Hindlimb muscle (tissue), 1 donor: ENCODE results near the gene MRPL40. TPM values are rescaled to one million over a fixed set of nuclear protein-coding genes. Genes with fewer than 3 reads are reported as not detected.

Source experiments
- DNase-seq: peaks from one replicate; pipeline ENCODE4 v3.0.0-alpha.2; 2013
- polyA plus RNA-seq: library from polyadenylated mRNA; unstranded; fragments of 120-200 nt; gene quantifications from one replicate; pipeline ENCODE4 v1.2.1, GENCODE V29; 2013; ENCODE audit not compliant: insufficient read length

MRPL40 gene
- polyA plus RNA-seq, 1 donor, result 31.4 TPM

- DNase-seq, result no peak
Observed at GRCh38 chr22:19463491-19464469, 31.4 kb downstream of the MRPL40 start.

- DNase-seq, result no peak
Observed at GRCh38 chr22:19464546-19464945, 32.2 kb downstream of the MRPL40 start.

- DNase-seq, result no peak
Observed at GRCh38 chr22:19464975-19465374, 32.6 kb downstream of the MRPL40 start.

GRCh38 chr22:19466126-19466716, 33.9 kb downstream of the MRPL40 start:
- DNase-seq, result no peak

GRCh38 chr22:19466848-19467752, 34.8 kb downstream of the MRPL40 start:
- DNase-seq, result no peak

- no peak for DNase-seq
Observed at GRCh38 chr22:19467912-19468311, 35.6 kb downstream of the MRPL40 start.

GRCh38 chr22:19469421-19469820, 37.1 kb downstream of the MRPL40 start:
- DNase-seq, result no peak

GRCh38 chr22:19470010-19470409, 37.7 kb downstream of the MRPL40 start:
- DNase-seq, result no peak

- DNase-seq, result no peak
Observed at GRCh38 chr22:19471572-19471971, 39.2 kb downstream of the MRPL40 start.

- no peak for DNase-seq
Observed at GRCh38 chr22:19472233-19472632, 39.9 kb downstream of the MRPL40 start.

GRCh38 chr22:19473578-19473977, 41.2 kb downstream of the MRPL40 start:
- DNase-seq, result no peak

GRCh38 chr22:19476023-19476422, 43.7 kb downstream of the MRPL40 start:
- DNase-seq, result no peak

GRCh38 chr22:19477321-19478044, 45.1 kb downstream of the MRPL40 start:
- no peak for DNase-seq

GRCh38 chr22:19478045-19478900, 45.9 kb downstream of the MRPL40 start:
- no peak for DNase-seq

GRCh38 chr22:19478901-19479354, 46.6 kb downstream of the MRPL40 start, which contains the start of gene UFD1:
Gene UFD1 (minus strand): TSS chr22:19479193. CDS start chr22:19479085, 108 bp downstream.
- DNase-seq, result no peak

GRCh38 chr22:19479355-19480172, 47.2 kb downstream of the MRPL40 start, which contains the start of gene CDC45:
Gene CDC45 (plus strand): TSS chr22:19479920. CDS start chr22:19479969, 49 bp downstream.
- DNase-seq, result peak; percentile 98

- no peak for DNase-seq
Observed at GRCh38 chr22:19480173-19480568, 47.8 kb downstream of the MRPL40 start.

- DNase-seq, result no peak
Observed at GRCh38 chr22:19480789-19481188, 48.4 kb downstream of the MRPL40 start.

GRCh38 chr22:19482297-19482696, 50.0 kb downstream of the MRPL40 start:
- no peak for DNase-seq
